ENCODE measurements around the gene CYP39A1.
A peak's percentile ranks its signal among the peaks of the same experiment; 100 is the strongest.
"Not testable (repeated sequence)": the region's sequence is repeated elsewhere in the genome, so short reads cannot be mapped to it uniquely, and the experiment has no call there.

Gene CYP39A1

GRCh38 chr6:46648869-46649492, 3.6 kb downstream of the CYP39A1 start:
- no peak for DNase-seq (ENCODE audit: extremely low read depth, low read depth)
- TF ChIP-seq CTCF (IDR thresholded peaks at IDR 0.05; ENCODE audit: low read depth, low read length): no peak

GRCh38 chr6:46648108-46648507, 4.5 kb downstream of the CYP39A1 start:
- DNase-seq (ENCODE audit: extremely low read depth, low read depth): not testable (repeated sequence)

GRCh38 chr6:46645265-46645664, 7.4 kb downstream of the CYP39A1 start:
- DNase-seq (ENCODE audit: extremely low read depth, low read depth): no peak
- TF ChIP-seq CTCF (IDR thresholded peaks at IDR 0.05; ENCODE audit: low read depth, low read length): no peak

GRCh38 chr6:46642928-46643751, 9.5 kb downstream of the CYP39A1 start:
- DNase-seq (ENCODE audit: extremely low read depth, low read depth): no peak
- TF ChIP-seq CTCF (IDR thresholded peaks at IDR 0.05; ENCODE audit: low read depth, low read length): no peak

- DNase-seq (ENCODE audit: extremely low read depth, low read depth): no peak
- TF ChIP-seq CTCF (IDR thresholded peaks at IDR 0.05; ENCODE audit: low read depth, low read length): no peak
These were observed 14.0 kb downstream of the CYP39A1 start for GRCh38 chr6:46638650-46639049.

GRCh38 chr6:46637933-46638332, 14.7 kb downstream of the CYP39A1 start:
- no peak for DNase-seq (ENCODE audit: extremely low read depth, low read depth)
- no peak for TF ChIP-seq CTCF (IDR thresholded peaks at IDR 0.05; ENCODE audit: low read depth, low read length)

GRCh38 chr6:46637145-46637544, 15.5 kb downstream of the CYP39A1 start:
- DNase-seq (ENCODE audit: extremely low read depth, low read depth): peak; percentile 81
- TF ChIP-seq CTCF (IDR thresholded peaks at IDR 0.05; ENCODE audit: low read depth, low read length): no peak
